DMS79 treated with DMSO at 0.1 percent for 48 hours (cell line): ENCODE data around the gene SEL1L3.

Experiments
- DNase-seq: peaks from one replicate; lab custom pipeline; 2025; lab: John Stamatoyannopoulos, UW

SEL1L3 gene

DNA sequence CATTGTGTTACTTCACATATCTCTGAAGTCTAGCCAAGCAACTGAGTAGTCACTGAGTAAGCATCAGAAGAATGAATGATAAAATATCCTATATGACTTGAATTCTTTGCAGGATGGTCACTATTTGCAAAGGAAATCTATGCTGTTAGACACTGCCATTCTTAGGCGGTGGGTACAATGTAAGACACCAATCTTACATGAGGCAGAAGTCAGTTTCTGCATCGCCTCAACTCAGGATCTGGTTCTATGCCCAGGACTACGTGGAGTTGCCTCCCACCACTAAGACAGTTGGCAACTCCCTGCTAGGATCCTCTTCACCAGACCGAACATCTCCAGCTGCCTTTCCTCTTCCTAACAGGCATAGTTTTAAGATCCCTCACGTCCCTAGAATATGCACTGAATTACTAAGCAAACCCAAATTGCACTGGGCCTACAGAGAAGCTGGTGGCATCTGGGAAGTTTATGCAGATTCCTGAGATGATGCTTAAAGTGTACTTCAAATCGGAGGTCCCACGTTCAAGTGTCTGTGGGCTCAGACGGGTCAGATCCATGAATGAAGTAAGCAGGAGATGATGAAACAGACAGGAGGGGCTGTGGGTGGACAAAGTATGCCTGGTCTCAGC, 45.6 kb downstream of the SEL1L3 start:
- no peak for DNase-seq

DNA sequence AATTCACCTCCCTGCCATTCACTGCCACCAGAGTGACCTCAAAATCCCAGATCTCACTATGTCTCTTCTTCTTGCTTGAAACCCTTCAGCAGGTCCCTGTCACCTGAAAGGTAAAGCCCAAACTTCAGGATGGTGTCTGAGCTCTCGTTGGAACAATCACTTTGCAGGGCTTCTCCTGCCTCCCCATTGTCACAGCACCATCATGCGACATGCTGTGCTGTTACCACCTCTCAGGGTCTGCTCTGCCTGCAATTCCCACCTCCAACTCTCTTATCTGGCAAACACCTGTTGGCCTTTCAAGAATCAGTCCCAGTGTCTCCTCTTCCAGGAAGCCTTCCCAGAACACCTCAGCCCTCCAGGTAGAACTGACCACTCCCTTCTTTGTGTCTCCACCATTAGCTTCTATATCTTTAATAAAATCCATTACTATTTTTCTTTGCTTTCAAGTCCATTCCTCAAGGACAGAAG, 46.2 kb downstream of the SEL1L3 start:
- DNase-seq, result no peak

DNA sequence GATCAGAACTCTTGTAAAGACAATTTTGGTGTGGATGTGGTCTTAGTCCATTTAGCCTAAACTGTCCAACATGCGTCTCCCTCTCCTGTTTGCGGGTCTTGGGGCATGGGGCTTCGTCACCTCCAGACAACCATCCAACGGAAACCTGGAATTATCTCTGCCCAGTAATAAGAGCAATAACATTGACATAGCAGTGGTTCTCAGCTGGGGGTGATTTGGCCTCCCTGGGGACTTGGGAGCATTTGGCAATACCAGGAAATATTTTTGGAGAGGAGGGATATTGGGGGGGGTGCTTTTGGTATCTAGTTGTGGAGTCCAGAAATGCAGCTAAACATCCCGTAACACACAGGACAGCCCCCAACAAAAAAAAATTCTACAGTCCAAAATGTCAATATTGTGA, 47.2 kb downstream of the SEL1L3 start:
- DNase-seq, result no peak

DNA sequence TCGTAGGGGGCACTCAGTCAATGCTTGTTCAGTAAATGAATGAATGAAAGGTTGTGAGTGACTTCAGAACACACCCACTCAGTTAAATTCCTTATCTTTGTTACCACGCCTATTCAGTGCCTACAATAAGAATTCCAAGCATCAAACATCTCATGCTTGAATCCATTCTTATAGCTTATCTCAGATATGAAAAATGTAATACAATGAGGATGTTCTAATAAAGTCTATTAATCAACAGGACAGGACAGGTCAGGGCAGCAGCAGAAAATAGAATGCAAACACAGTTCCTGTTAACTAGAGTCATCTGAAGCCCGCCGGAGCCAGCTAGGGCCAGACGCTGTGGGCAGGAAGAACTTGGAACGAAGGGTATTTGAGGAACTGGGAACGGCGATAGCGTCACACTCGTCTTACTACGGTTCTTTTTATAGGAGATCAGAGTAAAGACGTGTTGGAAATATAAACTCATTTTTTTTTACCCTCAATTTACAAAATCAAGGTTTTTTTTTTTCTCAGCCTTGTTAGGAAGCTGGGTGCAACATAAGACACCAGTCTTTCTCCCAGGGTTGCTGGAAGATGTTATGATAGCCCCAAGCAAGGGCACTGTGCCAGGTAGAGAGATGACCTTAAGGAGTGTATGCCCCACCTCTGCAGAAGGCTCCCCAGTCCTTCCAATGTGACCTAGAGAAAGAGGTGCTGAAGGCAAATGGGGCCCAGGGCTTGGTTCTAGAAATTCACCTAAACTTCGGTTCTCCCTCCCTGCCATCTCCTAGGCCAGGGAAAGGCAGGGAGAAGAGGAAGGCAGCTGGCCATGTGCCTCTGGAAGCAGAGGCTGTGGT, 48.3 kb downstream of the SEL1L3 start:
- DNase-seq, result no peak

DNA sequence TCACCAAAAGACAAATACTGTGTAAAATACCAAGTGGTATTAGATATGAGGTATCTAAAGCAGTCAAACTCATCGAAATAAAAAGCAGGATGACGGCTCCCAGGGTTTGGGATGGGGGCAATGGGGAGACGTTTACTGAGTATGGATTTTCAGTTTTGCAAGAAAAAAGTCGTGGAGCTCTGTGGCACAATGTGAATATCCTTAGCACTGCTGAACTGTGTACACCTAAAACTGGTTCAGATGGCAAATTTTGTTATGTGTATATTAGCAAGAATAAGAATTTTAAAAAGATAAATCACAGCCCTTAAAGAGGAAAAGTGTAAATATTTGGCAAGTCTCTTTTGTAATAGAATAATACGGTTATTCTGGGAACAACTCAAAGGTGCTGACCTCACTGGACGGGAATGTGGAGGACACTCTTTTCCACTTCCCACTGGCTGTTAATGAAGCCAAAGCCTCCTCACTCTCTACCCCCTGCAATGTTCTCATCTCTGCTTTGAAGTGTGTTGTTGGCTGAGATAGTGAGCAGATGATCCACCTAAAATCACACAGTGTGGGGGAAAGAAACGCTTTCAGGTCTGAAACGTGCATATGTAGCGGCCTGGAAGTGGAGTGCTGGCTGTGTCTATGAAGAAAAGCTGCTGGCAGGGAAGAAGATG, 49.2 kb downstream of the SEL1L3 start:
- no peak for DNase-seq

DNA sequence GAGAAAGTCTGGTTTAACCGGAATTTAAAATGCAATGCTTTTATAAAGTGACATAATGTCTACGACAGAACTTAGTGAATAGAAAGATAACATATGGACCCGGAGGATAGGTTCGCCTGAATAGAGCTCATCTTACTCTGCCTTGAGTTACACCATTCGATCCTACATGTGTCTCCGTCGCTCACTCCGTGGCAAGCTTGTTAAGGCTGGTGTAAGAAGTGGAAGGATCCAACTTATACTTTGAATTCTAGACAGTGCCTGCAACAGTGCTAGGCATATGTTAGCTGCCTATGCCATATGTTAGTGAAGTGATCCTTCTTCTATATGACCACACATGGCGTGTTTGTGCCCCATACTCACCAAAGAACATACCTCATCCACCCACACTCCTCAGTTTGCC, 50.9 kb downstream of the SEL1L3 start:
- no peak for DNase-seq

DNA sequence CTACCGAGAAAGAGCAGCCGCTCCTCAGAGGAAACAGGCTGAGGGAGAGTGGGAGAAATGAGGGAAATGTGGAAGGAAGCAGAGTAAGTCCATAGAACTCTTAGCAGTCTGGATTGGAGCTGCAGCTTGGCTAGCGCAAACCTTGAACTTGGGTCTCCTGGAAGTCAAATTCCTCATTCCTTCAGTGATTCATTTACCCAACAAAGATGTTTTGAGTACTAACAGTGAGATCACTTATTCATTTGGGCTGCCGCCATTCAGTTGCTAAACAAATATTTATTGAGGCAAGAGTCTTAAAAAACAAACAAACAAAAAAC, 51.5 kb downstream of the SEL1L3 start:
- no peak for DNase-seq

DNA sequence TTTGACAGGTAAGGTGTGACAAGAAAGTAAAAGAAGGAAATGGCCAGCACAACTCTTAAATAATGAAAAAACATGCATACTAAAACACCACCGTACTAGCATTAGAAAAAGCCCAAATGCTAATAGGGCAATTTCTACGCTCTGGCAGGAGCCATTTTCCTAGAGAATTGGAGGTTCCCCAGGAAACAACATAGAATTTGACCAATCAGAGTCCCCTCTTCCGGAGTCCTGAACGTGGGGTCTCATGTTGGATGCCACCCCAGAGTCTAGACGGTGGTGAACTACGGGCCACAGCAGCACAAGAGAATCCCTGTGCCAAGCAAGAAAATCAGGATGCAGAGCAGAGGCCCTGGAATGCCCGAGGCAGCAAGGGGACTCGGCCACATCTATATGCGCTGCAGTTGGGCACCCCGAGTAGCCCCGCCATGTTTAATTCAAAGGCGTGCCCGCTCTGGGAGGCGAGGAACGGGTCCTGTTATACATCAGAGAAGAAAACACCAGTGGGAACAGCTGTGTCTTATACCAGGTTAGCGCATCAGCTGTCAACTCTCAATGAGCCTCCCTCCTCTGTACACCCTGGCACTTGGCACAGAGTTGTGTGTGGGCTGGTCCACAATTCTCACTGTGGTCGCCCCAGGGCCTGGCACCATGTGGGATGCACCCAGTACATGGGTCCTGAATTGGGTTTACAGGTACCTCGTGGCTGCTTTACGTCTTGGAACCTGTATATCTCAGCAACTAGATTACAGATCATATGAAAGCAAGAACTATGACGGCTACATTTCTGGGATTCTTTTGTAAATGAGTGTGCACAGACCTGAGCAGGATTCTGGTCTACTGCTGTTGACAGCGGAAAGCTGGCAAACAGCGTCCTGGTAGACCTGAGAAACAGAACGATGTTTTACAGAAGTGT, 52.1 kb downstream of the SEL1L3 start:
- no peak for DNase-seq

DNA sequence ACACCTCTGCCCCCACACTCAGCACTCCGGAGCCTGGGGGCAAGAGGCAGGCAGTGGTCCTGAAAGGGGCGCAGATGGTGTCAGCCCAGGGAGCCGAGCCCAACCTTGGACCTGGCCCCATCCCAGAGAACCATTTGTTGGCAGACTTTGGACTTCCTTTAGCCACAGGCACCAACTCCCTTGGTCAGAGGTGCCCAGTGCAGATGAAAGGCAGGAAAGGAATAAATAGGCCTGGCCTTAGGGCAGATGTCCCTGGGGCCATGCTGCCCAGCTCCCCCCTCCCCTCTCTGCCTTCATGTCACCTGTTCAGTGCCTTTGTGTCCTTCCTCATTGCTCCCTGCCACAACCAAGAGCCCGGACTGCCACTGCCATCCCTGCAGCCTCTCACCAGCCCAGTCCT, 52.8 kb downstream of the SEL1L3 start:
- no peak for DNase-seq

DNA sequence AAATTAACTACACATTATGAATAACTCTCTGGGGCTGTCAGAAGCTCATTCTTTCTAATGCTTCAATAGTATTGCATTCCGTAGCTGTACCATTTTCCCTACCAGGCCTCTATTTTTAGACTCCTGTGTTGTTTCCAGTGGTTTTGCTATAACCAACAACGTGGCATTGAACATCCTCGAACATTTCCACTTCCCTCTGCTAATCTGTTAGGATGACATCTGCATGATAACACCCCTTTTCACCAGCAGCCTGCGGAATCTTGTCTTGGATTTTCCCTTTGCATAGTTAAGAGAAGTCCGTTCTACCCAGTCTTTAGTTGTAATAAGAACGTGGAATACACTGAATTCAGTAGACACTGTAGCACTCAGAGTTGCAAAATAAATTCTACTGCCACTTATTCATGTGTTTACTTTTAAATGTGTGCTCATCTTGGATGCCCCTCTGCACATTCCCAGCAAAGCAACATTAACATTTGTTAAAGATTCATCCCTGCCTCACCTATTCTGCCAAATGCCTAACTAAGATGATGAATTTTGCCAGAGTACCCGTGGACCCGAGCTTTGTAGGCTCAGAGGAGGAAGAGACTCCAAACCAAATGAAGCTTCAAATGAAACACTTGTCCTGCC, 55.6 kb downstream of the SEL1L3 start:
- no peak for DNase-seq

DNA sequence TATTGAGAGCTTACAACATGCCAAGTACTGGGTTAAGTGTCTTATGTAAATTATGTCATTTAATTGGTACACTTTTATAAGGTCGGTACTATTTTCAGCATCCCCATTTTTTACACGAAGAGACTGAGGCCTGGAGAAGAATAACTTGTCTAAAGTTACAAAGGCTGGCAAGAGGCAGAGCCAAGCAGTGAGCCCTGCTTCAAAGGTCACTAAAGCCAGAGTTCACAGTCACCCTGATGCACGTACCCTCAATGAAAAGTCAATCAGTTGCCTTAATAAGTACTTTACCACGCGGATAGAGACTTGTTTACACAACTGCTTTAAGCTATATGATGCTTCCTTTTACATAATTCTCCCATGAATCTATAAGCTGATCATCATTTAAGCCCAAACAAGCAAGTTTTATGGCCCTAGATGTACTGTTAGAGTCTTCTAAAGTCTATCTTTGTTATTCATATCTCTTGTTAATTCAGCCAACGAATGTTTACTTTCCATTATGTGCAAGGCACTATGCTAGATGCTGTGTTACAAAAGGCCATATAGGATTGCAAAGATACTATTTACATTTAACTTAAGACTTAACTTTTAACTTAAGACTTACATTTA, 57.4 kb downstream of the SEL1L3 start:
- no peak for DNase-seq

DNA sequence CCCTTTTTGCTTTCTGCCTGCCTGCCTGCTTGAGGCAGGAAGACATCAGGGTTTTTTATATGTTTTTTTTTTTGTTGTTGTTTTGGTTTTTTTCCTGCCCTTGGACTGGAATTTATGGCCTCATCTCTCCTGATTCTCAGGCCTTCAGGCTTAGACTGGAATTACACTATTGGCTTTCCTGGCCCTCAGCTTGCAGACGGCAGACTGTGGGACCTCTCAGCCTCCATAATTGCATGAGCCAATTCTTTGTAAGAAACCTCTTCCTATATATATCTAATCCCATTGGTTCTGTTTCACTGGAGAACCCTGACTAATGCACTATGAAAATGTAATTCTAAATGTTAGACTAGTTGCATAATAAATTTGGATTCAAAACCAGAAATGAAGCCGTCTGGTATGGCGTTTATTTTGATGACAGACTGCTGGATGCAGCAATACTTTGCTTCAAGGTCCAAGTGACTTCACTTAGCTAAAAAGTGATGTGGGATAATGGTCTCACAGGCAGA, 59.0 kb downstream of the SEL1L3 start:
- no peak for DNase-seq

DNA sequence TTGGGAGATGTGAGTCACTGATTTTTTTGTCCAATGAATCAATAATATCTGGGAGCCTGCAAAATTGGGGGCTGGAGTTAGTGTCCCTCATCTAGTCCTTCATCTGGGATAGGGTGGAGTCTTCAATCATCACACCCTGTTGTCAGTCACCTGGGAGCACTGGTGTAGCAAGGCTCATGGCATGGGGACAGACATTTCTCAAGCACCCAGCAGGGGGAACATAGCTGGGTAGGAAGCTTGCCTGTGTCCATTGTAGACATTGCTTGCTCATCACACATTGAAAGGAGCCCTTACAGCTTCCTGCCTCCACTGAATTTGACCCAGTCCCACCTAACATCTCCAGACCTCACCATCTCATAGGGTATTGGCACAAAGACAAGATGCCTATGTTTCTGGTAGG, 61.2 kb downstream of the SEL1L3 start:
- no peak for DNase-seq

DNA sequence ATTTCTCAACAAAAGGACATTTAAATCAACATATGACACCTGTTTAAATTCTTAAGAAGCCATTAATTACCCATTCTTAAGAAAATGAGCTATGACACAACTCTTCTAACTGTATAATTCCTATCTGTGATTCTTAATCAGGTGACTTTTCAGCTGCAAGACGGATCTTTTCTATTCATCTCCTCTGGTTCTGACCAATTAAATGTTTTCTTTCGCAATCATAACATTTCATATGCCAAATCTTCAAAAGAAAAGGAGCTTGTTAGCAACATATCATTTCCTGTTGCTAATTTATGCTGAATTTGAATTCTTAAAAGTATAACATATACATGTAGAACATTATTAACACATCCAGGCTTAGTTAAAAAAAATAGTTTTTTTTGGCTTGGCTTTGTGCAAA, 62.5 kb downstream of the SEL1L3 start:
- DNase-seq, result no peak

DNA sequence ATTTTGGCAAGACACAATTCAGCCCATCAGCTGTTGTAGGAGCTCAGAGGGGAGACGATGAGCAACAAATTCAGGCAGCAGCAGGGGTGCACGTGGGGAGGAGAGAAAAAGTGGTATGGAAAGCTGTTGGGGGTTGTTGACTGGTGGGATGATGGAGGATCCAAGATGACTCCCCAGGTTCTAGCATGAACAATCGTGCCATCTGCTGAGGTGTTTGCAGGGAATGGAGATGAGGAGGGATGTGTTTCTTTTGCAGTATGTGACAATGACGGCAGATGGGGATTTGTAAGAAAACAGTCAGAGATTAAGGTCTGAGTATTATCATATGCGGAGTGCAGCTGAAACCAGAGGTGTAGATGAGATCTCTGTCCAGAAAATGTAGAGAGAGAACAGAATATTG, 63.3 kb downstream of the SEL1L3 start:
- DNase-seq, result no peak

DNA sequence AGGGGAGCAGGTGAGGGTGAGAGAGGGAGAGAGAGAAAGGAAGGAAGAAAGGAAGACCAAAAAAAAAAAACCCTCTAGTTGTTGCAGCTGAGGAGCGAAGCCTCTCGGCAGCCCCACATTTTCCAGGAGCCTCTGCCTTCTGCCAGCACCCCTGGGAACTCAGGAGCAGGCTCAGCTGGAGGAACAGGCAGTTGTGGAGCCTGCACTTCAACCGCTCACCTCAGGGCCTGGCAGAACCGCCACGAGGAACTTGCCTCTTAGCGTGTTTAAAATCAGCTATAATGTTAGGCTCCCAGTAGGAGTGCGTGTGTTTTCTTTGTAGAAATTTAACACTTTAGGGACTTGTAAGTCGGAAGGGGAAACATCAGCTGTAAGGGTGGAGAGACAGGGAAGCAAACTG, 65.7 kb downstream of the SEL1L3 start:
- no peak for DNase-seq

DNA sequence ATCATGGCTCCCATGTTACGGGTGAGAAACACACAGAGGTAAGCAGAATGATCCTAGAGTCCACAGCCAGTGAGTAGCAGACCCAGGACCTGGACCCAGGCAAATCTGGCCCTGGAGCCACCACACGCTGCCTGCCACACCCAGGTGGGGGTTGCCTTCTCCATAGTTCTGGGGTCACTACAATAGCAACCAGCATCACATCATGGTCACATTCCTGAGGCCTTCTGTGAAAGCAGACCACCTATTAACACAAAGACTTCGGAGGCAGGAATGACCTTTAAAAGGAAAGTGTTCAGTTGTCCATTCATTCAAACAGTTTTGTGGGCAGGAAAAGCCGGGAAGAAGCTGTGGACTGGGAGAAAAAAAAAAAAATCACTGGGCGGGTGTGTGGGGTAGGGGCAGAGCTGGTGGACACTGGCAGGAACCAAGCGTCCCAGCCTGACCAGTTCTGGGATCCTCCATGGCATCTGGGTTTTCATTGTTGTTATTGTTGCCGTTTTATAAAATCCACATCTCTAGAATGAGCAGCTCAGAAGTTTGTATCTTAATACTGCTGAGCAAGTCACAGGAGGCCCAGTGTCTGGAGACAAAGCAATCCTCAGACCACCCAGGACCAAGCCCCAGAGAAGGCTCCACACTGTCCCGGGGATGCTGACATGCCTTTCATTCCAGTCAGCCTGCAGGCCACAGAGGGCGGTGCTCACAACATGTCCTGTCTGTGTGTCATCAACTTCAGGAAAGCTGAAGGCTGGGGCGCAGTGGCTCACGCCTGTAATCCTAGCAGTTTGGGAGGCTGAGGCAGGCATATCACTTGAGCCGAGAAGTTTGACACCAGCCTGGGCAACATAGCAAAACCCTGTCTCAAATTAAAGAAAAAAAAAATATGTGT, 67.0 kb downstream of the SEL1L3 start:
- DNase-seq, result no peak

DNA sequence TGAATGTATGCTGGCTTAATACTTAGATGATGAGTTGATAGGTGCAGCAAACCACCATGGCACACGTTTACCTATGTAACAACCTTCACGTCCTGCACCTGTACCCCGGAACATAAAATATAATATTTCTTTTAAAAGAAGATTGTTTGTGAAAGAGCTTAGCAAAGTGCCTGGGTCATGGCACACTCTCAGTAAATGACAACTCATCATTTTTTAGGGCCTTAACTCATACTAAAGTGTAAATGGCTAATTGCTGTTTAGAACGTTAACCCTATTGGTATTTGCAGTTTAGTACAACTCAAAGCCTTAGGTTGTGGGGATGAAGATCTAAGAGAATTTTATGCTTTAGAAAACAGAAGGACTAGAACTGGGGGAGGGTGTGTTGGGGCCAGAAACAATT, 67.7 kb downstream of the SEL1L3 start:
- DNase-seq, result no peak

DNA sequence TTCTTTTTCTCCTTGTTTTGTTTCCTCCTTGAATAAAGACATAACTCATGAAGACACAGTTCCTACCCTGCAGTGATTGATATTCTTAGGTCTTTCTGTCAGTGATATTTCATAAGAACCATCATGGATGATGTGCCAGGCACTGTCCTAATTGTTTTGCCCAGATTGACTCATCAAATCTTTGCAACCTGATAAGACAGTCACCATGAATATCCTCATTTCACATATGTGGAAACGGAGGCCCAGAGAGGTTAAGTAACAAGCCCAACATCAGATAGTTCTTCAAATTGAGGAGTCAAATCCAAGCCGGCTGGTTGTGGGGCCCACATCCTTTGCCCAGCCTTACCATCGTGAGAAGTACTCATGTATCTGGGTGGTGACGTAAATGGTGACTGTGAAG, 69.9 kb downstream of the SEL1L3 start:
- DNase-seq, result no peak

DNA sequence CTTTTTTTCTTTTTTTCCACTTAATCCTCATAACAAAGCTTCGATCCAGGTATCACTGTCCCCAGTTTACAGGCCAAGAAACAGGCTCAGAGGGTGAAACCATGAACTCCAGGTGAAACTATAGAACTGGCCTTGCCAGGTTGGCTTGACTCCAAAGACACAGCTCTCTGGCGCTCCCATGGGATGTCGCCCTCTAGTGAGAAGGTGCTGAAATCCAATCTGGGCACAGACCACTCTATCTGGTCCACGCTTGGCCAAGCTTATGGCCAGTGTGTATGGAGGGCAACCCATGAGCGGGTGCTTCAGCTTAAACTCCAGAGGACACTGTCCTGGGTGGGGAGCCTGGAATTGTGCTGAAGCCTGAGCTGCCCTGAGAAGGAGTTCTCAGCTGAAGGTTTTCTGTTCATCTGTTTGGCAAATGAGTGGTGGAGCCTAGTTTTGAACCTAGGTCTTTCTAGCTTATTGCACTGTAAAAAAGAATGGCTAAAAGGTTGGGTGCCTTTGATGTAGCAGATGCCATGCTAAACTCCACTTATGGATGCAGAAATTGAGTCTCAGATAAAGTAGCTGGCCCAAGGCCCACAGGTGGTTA, 70.5 kb downstream of the SEL1L3 start:
- DNase-seq, result no peak
